HG03565 (cell line): Measurements from ENCODE around the gene S1PR2.
"Not testable (repeated sequence)": the region's sequence is repeated elsewhere in the genome, so short reads cannot be mapped to it uniquely, and the experiment has no call there.

Experiments used
- ATAC-seq: cut with Tn5 transposase; IDR thresholded peaks from one replicate; pipeline ENCODE4 v1.9.1; 2021; ENCODE audit warnings: mild to moderate bottlenecking, moderate library complexity; ENCODE audit not compliant: unreplicated experiment

S1PR2 gene

DNA sequence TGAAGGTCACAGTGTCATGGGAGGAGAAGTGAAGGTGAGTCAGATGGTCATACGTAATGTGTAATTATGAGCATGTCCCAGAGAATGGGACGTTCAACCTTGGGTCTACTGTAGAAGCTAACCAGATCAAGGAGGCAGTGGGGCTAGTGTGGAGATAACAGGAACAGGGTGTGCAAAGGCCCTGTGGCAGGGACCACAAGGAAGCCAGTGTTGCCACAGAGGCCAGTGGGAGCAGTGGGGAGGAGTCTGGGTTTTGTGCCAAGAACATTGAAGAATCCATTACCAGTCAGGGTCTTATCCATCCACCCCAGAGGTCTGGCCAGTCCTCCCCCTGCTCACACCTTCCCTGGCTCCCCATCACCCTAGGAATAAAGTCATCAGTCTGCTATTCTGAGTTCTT lies 24.2 kb upstream of the S1PR2 start:
- no peak for ATAC-seq

DNA sequence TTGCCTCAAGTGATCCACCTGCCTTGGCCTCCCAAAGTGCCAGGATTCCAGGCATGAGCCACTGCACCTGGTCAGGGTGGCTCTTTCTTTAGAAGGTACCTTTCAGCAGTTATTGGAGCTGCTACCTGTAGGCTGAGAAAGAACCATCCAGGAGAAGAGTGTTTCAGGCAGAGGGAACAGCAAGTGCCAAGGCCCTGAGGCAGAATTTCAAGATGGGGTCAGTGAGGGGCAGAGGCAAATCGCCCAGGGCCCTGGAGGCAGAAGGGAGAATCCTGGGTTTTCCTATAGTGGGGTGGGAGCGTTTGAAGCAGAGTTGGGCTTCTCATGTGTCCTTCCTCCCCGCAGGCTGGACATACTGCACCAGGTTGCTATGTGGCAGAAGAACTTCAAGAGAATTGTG lies 23.1 kb upstream of the S1PR2 start:
- ATAC-seq = no peak

DNA sequence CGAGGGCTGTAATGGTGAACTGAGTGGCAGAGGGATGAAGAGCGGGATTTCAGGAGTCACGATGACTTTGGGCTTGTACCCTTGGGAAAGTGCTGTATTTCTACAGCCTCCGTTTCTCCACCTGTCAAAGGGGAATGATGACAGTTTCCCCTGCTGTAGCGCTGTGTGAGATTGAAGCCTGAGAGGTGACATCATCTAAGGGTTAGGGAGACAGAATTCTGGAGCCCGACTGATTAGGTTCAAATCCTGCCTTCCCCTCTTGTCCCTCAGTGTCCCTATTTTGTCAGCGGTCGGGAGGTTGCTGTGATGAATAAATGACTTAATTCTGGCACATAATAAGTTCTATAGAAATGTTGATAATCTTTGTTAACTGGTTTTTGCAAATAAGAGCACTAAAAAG lies 21.6 kb upstream of the S1PR2 start:
- no peak for ATAC-seq

DNA sequence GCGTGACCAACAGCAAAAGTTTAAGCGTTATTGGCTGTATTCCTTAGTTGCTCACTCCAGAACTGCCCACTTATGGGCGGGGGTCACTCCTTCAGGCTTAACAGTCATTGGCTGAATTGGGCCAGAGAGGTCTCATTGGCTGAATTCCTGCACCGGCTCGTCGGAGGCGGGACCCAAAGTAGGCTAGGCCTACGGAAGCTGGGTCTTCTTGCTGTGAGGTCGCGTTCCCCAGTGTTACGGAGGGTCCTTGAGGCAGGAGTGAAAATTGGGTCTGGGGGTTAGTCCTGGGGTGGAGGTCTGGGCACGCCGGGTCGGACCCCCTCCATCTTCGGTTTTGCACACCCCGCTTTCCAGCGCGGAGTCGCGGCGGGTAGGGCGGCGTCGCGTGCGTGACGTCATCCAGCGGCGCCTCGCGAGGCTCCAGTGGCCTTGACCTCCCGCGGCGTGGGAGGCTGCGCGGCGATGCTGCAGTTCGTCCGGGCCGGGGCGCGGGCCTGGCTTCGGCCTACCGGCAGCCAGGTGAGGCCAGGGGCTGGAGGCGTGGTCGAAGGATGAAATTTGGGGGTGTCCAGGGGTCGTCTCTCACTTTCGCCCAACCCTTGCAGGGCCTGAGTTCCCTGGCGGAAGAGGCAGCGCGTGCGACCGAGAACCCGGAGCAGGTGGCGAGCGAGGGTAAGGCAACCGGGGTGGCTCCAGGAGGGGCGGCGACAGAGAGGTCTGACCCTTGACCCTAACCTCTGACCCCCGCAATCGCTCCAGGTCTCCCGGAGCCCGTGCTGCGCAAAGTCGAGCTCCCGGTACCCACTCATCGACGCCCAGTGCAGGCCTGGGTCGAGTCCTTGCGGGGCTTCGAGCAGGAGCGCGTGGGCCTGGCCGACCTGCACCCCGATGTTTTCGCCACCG lies 20.9 kb upstream of the S1PR2 start, which contains the start of gene MRPL4:
Gene MRPL4 (plus strand): TSS at position 423 of the 903 bp plus-strand sequence. CDS start 40 bp downstream, at position 463.
- peak; percentile 82 for ATAC-seq

GRCh38 chr19:10246511-10246910 lies 15.4 kb upstream of the S1PR2 start:
- no peak for ATAC-seq

DNA sequence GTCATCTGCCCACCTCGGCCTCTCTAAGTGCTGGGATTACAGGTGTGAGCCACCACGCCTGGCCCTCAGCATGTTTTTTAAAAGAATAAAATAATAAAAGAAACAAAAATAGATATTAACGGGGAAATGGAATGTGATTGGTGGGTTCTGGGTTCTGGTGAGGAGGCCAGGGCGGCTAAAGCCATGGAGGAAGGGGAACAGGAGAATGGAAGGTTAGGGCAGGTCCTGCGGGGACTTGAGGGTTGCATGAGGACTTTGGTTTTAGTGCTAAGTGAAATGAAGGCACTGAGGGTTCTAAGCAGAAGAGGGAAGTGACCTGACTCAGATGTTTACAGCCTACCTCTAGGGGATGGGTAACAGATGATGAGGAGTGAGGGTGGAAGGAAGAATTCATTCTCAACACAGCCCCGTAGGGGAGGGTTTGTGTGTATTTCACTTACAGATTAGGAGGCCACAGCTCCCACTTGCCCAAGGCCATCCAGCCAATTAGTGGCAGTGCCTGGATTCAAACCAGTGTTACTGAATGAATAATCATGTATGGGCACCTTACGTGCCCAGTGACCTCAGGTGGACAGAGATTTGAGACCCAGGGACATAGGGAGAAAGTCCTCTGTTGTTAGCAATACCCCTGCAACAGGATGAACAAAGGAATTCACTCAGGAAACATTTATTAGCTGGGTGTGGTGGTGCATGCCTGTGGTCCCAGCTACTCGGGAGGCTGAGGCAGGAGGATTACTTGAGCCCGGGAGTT lies 14.2 kb upstream of the S1PR2 start:
- no peak for ATAC-seq

GRCh38 chr19:10243606-10244005 lies 12.5 kb upstream of the S1PR2 start:
- ATAC-seq = no peak

- ATAC-seq = not testable (repeated sequence)
These were observed 10.8 kb upstream of the S1PR2 start for GRCh38 chr19:10241826-10242449.

GRCh38 chr19:10238172-10238783 lies 7.1 kb upstream of the S1PR2 start:
- ATAC-seq = no peak

DNA sequence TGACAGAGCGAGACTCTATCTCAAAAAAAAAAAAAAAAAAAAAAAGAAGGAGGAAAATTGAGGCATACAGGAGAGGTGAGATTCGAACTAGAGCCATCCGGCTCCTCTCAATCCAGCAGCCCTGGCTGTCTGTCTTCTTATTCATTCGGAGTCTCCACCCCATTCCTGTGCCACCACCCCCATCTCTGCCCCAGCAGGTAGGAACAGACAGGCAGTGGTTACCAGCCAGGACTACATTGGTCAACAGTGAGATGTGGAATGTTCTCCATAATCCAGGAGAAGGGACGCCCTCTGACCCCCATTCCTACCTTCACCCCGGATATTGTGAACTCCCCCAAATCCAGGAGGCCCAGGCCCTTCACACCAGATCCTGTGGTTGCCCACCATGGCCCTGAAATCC lies 6.6 kb upstream of the S1PR2 start:
- no peak for ATAC-seq

GRCh38 chr19:10235409-10235808 lies 4.3 kb upstream of the S1PR2 start:
- ATAC-seq = not testable (repeated sequence)

- no peak for ATAC-seq
These were observed 3.9 kb upstream of the S1PR2 start for GRCh38 chr19:10235003-10235402.

- ATAC-seq = no peak
These were observed 2.8 kb upstream of the S1PR2 start for GRCh38 chr19:10233946-10234345.

GRCh38 chr19:10231612-10232228 lies 589 bp upstream of the S1PR2 start:
- ATAC-seq = no peak

- ATAC-seq = no peak
These were observed 814 bp downstream of the S1PR2 start for GRCh38 chr19:10230173-10230860.

DNA sequence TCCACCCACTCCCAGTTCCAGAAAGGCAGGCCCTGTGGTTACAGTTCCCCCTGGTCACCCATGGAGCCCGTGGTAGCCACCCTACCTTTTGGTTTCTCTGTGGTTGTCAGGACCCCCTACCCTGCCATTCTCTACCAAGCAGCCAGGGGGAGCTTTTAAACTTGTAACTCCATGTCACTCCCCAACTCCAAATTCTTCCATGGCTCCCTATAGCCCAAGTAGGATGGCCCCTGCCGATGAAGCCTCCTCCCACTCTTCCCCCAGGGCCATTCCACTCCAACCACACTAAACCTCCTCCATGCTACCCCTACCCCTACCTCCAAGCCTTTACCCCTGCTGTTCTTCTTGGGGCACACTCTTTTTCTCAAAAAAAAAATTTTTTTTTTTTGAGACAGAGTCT lies 2.2 kb downstream of the S1PR2 start:
- no peak for ATAC-seq

- no peak for ATAC-seq
These were observed 2.7 kb downstream of the S1PR2 start for GRCh38 chr19:10228393-10228792.

DNA sequence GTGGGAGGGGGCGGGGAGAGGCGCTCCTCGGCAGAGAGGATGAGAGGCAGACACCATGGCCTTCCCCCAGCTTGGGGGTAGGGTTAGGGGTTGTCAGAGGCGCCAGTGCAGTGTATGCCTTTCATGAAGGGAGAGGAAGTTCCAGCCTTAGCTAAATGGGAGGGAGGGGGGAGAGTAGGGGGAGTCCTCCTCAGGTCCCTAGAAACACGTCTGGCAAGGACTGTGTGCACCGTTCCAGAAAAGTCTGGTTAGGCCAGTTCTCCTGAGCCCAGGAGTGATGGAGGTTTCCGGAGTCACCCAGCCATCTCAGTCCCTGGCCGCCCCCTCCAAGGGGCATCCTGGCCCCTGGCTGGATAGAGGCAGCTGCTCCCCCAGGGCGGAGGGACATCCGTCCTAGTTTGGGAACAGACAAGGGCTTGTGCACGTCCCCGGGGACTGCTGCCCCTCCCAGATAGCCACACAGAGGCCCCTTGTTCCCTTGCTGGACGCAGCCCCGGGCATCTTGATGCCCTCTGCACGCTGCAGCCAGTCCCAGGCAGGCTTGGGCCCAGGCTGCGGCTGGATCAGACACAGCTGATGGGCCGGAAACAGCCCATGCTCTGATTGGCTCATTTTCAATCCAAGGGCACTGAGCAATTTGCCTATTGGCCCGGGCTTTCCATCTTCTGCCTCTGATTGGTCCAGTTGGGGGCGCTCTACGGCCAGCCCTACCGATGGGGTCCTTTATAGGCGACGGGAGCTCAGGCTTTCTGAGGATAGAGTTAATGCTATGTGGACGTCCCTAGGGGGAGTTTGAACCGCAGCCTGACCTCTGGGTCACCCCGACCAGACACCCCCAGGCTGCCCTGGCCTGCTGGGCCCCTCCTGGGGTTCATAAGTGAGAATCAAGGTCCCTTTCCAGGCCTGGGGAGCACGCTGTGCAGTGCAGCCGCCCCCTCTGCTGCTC lies 3.8 kb downstream of the S1PR2 start:
- no peak for ATAC-seq
